Activated B cell treated with CpG ODN at 0.5 μM for 24 hours (primary cell): ENCODE measurements around the gene CLIC2. TPM values are rescaled to one million over a fixed set of nuclear protein-coding genes. Genes with fewer than 3 reads are reported as not detected.

ENCODE experiments used
- ATAC-seq: fragments of 200-7000 bp; cut with Tn5 transposase; one replicate; pipeline ENCODE4 v1.10.0; 2021; ENCODE audit warnings: low read depth, mild to moderate bottlenecking, moderate library complexity
- CTCF ChIA-PET: fragments of 350-600 bp; sonication (Branson Sonifier 250); formaldehyde crosslinking; loops from one replicate; lab custom pipeline; 2021; ENCODE audit warnings: antibody characterized with exemption; lab: Charles Lee
- POLR2A ChIA-PET: fragments of 350-600 bp; sonication (Branson Sonifier 250); formaldehyde crosslinking; loops from one replicate; lab custom pipeline; 2021; ENCODE audit warnings: antibody characterized with exemption; lab: Charles Lee
- DNase-seq: peaks from one replicate; pipeline ENCODE4 v3.0.0; 2022
- H3K27ac Mint-ChIP-seq: one replicate; pipeline ENCODE4 v1.8.0; 2020; ENCODE audit warnings: mixed read lengths
- H3K27me3 Mint-ChIP-seq: one replicate; pipeline ENCODE4 v1.8.0; 2021; ENCODE audit warnings: mixed read lengths
- H3K36me3 Mint-ChIP-seq: one replicate; pipeline ENCODE4 v1.8.0; 2021; ENCODE audit warnings: low read depth, mixed read lengths
- H3K4me1 Mint-ChIP-seq: one replicate; pipeline ENCODE4 v1.8.0; 2021; ENCODE audit warnings: mixed read lengths
- H3K4me3 Mint-ChIP-seq: one replicate; pipeline ENCODE4 v1.8.0; 2020; ENCODE audit warnings: mild to moderate bottlenecking, mixed read lengths
- H3K9me3 Mint-ChIP-seq: one replicate; pipeline ENCODE4 v1.8.0; 2020; ENCODE audit warnings: mixed read lengths
- CTCF ChIP-seq: fragments of 200-600 bp; IDR thresholded peaks from one replicate; pipeline ENCODE4 v1.8.0; 2022; ENCODE audit warnings: antibody characterized with exemption, mild to moderate bottlenecking
- intact Hi-C: fragments of 100-400 bp; cut with micrococcal nuclease; formaldehyde crosslinking; loops from one replicate; pipeline ENCODE4 v1.15.1; 2024
- total RNA-seq: library from RNA; stranded (reverse); gene quantifications from 2 replicates; pipeline ENCODE4 v1.2.3, GENCODE V29; 2022

The CLIC2 gene
- total RNA-seq, 1 donor from 2014 or later, result 0.80 TPM

GRCh38 chrX:155247497-155247896 is 86.9 kb downstream of the CLIC2 start:
- H3K9me3 Mint-ChIP-seq, result no peaks in the 10 kb centered on the region
- ChIA-PET CTCF (no interaction called here), POLR2A (no interaction called here)
- intact Hi-C loops, result no loop called here
- H3K4me3 Mint-ChIP-seq, result no peak overlapping the region
- H3K27me3 Mint-ChIP-seq, result no peaks in the 10 kb centered on the region
- TF ChIP-seq CTCF, result no peak
- H3K4me1 Mint-ChIP-seq, result no peaks in the 10 kb centered on the region
- ATAC-seq (no peak), DNase-seq (no peak)
- no peaks in the 10 kb centered on the region for H3K36me3 Mint-ChIP-seq
- H3K27ac Mint-ChIP-seq, result no peak overlapping the region

GRCh38 chrX:155246748-155247147 is 87.7 kb downstream of the CLIC2 start:
- no peak for TF ChIP-seq CTCF
- CTCF ChIA-PET, result no interaction called here
- no peak overlapping the region for H3K27ac Mint-ChIP-seq

GRCh38 chrX:155242300-155242699 is 92.1 kb downstream of the CLIC2 start:
- Mint-ChIP-seq H3K4me3 (no peak overlapping the region), H3K27ac (peak overlapping the region; percentile 35), H3K9me3 (no peaks in the 10 kb centered on the region), H3K36me3 (peaks cover 23% of the 10 kb centered on the region), H3K4me1 (no peaks in the 10 kb centered on the region), H3K27me3 (no peaks in the 10 kb centered on the region)
- no peak for DNase-seq
- no peak for ATAC-seq
- ChIA-PET POLR2A (no interaction called here), CTCF (interaction anchor here (0.9 kb wide), 1 partner anchor 18 kb away, joined by 3 read pairs; no protein-coding TSS in a partner anchor)
- intact Hi-C loops, result no loop called here
- no peak for TF ChIP-seq CTCF

More at GRCh38 chrX:155246748-155247147, 87.7 kb downstream of the CLIC2 start:
- no peak for DNase-seq
- Mint-ChIP-seq H3K9me3 (no peaks in the 10 kb centered on the region), H3K4me1 (no peaks in the 10 kb centered on the region), H3K27me3 (no peaks in the 10 kb centered on the region), H3K36me3 (no peaks in the 10 kb centered on the region), H3K4me3 (no peak overlapping the region)
- ATAC-seq, result no peak
- intact Hi-C loops, result no loop called here
- POLR2A ChIA-PET, result no interaction called here

GRCh38 chrX:155237719-155238118 is 96.7 kb downstream of the CLIC2 start:
- no peaks in the 10 kb centered on the region for H3K9me3 Mint-ChIP-seq
- POLR2A ChIA-PET, result no interaction called here
- intact Hi-C loops, result no loop called here
- H3K27me3 Mint-ChIP-seq, result no peaks in the 10 kb centered on the region
- ATAC-seq, result no peak
- H3K36me3 Mint-ChIP-seq, result peaks cover 51% of the 10 kb centered on the region
- DNase-seq, result no peak
- H3K4me3 Mint-ChIP-seq, result no peak overlapping the region
- no peak overlapping the region for H3K27ac Mint-ChIP-seq
- no peaks in the 10 kb centered on the region for H3K4me1 Mint-ChIP-seq
- TF ChIP-seq CTCF, result no peak
- CTCF ChIA-PET, result no interaction called here

GRCh38 chrX:155235891-155236290 is 98.5 kb downstream of the CLIC2 start:
- no peak for DNase-seq
- intact Hi-C loops, result no loop called here
- ATAC-seq, result no peak
- no peak for TF ChIP-seq CTCF
- POLR2A ChIA-PET, result no interaction called here
- Mint-ChIP-seq H3K4me1 (peaks cover 6% of the 10 kb centered on the region), H3K27me3 (no peaks in the 10 kb centered on the region), H3K4me3 (no peak overlapping the region), H3K27ac (no peak overlapping the region), H3K36me3 (peaks cover 58% of the 10 kb centered on the region), H3K9me3 (no peaks in the 10 kb centered on the region)
- CTCF ChIA-PET, result interaction anchor here (1.2 kb wide), 1 partner anchor 19 kb away, joined by 3 read pairs; the partner anchor contains the start of gene VBP1
